Activated naive CD4-positive, alpha-beta T cell treated with Interleukin-2 at 50 U/mL for 16 hours (primary cell): ENCODE data around the gene PRKD2.
"Not testable (repeated sequence)": the region's sequence is repeated elsewhere in the genome, so short reads cannot be mapped to it uniquely, and the experiment has no call there.

Experiments
- DNase-seq: peaks from one replicate; pipeline ENCODE4 v3.0.0-alpha.2; 2020

Gene PRKD2

DNA sequence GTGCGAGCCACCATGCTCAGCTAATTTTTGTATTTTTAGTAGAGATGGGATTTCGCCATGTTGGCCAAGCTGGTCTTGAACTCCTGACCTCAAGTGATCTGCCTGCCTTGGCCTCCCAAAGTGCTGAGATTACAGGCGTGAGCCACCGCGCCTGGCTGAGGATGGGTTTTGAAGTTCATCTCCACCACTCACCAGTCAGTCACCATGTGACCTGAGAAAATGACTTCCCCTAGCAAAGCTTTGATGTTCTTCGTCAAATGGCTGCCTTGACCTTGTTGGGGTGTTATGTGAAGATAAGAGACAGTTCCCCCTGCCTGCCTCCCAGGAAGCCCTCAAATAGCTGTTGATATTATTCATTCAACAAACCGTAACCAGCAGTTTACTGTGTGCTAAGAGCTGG is 87.9 kb downstream of the PRKD2 start:
- not testable (repeated sequence) for DNase-seq

DNA sequence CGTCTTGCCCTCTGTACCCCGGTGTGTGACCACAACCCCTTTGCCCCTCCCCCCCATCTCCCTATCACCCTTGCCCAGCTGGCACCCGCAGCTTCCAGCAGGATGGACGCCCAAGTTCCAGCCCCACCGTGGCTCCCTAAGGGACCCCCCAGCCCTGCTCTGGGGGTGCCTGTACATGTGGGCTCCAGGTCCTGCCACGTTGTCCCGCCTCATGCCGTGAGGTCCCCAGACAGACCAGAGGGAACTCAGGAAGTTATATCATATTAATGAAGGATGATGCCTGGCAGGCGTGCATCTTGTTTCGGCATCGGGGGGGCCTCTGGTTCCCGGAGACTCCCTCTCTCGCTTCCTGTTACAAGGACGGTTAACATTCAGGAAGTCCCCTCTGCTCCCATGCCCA is 90.5 kb downstream of the PRKD2 start:
- no peak for DNase-seq

DNA sequence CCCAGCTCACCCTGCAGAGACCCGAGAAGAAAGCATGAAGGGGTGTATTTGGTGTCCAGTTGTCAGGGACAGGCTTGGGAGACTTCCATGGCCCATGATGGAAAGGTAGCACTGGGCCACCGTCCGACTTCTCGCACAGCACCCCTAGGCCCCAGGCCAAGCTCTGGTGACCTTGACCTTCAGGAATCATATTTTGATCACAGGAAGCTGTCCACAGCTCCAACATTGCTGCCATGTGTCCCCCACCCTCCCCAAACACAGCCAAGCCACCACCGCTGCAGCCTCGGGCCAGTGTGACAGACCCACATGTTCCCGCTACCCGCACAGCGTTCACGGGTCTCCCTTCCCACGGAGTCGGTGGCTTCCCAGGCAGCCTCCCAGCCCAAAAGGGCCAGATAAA is 91.2 kb downstream of the PRKD2 start:
- DNase-seq: no peak

DNA sequence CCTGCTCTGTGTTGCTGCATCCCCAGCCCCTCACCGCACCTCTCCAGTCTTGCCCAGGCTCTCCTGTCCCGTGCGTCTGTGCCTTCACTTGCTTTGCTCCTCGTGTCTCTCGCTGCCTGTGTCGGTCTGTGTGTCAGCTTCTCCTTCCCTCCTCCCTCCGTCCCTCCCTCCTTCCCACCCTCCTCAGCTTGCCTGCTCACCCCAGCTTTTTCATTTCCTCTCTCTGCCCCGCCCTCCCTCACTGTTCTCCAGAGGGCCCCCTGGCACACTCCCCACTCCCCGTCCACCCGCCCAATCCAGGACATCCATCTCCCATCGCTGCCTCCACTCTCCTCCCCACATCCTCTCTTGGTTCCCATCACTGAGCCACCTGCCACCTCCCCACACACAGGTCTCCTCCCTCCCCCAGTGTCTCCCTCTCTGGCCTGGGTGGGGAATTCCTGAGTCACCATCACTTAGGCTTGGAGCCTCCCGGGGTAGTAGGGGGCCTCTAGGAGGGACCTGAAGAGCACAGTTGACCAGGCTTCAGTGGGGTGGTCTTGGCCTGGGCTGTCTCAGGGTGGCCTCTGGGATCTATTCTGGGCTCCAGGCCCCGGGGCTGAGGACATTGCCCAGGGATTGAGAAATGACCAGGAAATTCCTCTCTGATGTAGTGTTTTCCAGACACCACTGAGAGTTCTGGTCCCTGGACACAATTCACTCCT is 91.8 kb downstream of the PRKD2 start, which contains the start of gene PTGIR:
Gene PTGIR, minus strand, starts transcription at position 132 of the 704 bp plus-strand sequence. CDS start 864 bp downstream, outside the sequence.
- no peak for DNase-seq
